ENCODE measurements around the gene NDOR1. TPM values are rescaled to one million over a fixed set of nuclear protein-coding genes. Genes with fewer than 3 reads are reported as not detected.

Gene NDOR1
- total and polyA plus RNA-seq, 2 of the 8 experiments (the other 6 are each of a cell fraction or from before 2014, with no cell fraction given) = 25.7 to 32.3 TPM

DNA sequence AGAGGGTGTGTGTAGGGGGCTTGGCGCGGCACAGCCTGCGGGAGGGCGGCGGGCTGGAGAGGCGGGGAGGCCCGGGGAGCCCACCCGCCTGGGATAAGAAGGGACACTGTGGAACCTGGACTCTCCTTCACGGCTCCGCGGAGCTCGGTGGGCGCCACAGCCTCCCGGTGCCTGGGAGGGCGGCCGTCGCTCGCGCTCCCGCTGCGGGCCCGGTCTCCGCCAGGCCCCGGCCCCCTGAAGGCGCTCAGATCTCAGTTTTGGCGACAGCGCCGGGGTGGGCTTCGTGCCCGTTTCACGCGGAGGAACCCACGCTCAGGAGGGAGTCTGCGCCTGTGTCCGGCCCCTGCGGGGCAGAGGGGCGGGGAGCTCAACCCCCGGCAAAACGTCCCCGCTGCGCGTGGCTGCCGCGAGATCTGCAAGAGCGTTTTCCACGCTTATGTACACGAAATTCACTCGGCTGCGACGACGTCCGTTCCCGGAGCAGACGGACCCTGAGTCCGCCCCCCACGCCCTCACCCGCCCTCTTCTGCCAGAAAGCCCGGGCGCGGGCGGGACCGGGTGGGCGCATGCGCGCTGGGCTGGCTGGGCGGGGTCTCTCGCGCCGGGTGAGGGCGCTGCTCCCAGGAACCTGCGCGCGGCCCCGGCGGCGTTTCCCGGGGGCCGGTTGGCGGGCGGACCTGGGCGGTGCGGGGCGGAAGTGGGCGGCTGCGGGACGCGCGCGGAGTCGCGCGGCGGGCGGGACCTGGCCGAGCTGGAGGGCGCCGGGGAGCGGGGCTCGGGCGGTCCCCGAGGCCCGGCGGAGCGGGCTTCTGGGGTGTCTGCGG lies 49.3 kb downstream of the NDOR1 start, which contains the start of gene NELFB:
TSS of gene NELFB (plus strand) at position 704 of the 824 bp plus-strand sequence.
- Histone ChIP-seq H3K4me2 (ENCODE audit: insufficient read depth in 1 of 2, low read depth in 2 of 2, low read length in 2 of 2) (peak within 1 kb of the TSS; percentile 90 to 100), H3K36me3 (ENCODE audit: control insufficient read depth in 2 of 4, insufficient read depth in 4 of 4, low read length in 3 of 4) (peaks cover 3 to 17% (median 12%) of the 10 kb centered on the region in 4 experiments; a peak in 6 of 8 replicates), H3K79me1 (ENCODE audit: low read depth, low read length) (peaks cover 9% of the 10 kb centered on the region), H4K8ac (ENCODE audit: extremely low read depth, insufficient read depth, low read length) (peak within 1 kb of the TSS; percentile 63), H3K23ac (ENCODE audit: insufficient read length) (no peak within 1 kb of the TSS), H3K23me2 (ENCODE audit: low read depth, low read length) (peaks cover 14% of the 10 kb centered on the region; the same call in 1 of the 2 replicates), H3K9me3 (ENCODE audit: insufficient read depth in 2 of 2, low read depth in 1 of 2, low read length in 1 of 2) (no peaks in the 10 kb centered on the region), H2BK120ac (replicated peaks; ENCODE audit: low read depth, low read length) (no peak within 1 kb of the TSS), H3K56ac (replicated peaks; ENCODE audit: insufficient read length, low read depth, low read length) (peak within 1 kb of the TSS; percentile 82), H3K9ac (replicated peaks in 1 of 4; ENCODE audit: extremely low read depth in 1 of 4, low read depth in 3 of 4, low read length in 3 of 4) (peak within 1 kb of the TSS; percentile 53 to 75 (median 62)), H3K4me3 (ENCODE audit: extremely low read depth in 1 of 4, insufficient read depth in 2 of 4, low read depth in 3 of 4, low read length in 4 of 4) (peak within 1 kb of the TSS; percentile 52 to 100 (median 88)), H4K91ac (replicated peaks; ENCODE audit: insufficient read length, low read length) (peak within 1 kb of the TSS; percentile 57), H3K27me3 (replicated peaks in 1 of 4; ENCODE audit: control insufficient read depth in 3 of 4, extremely low read depth in 1 of 4, insufficient read depth in 3 of 4, low read length in 3 of 4) (peaks cover 0 to 7% (median 0%) of the 10 kb centered on the region in 4 experiments; a peak in 3 of 7 replicates), H3K4me1 (replicated peaks in 1 of 4; ENCODE audit: control insufficient read depth in 3 of 4, insufficient read depth in 4 of 4, low read length in 3 of 4) (peaks cover 0 to 21% (median 16%) of the 10 kb centered on the region in 4 experiments; a peak in 5 of 7 replicates), H2BK20ac (ENCODE audit: low read length) (no peak within 1 kb of the TSS), H3K4ac (replicated peaks; ENCODE audit: insufficient read length, low read depth, low read length) (peak within 1 kb of the TSS; percentile 99), H3K27ac (ENCODE audit: low read depth, low read length) (peak within 1 kb of the TSS; percentile 83; the same call in 1 of the 2 replicates), H2AK5ac (ENCODE audit: low read depth, low read length) (peak within 1 kb of the TSS; percentile 39; the same call in 1 of the 2 replicates), H2AFZ (ENCODE audit: low read length) (peak within 1 kb of the TSS; percentile 98), H3K79me2 (ENCODE audit: control insufficient read depth in 1 of 2, insufficient read depth in 2 of 2, low read length in 2 of 2) (peaks cover 0 to 13% of the 10 kb centered on the region in 2 experiments; a peak in 2 of 4 replicates), H3K18ac (ENCODE audit: extremely low read depth, low read length) (peak within 1 kb of the TSS; percentile 90), H2BK15ac (ENCODE audit: low read length) (no peak within 1 kb of the TSS), H3K14ac (ENCODE audit: insufficient read length) (no peak within 1 kb of the TSS), H4K20me1 (replicated peaks in 1 of 2; ENCODE audit: control insufficient read depth in 1 of 2, insufficient read depth in 2 of 2, low read length in 2 of 2) (peaks cover 0 to 5% of the 10 kb centered on the region in 2 experiments), H4K5ac (ENCODE audit: insufficient read length, low read depth, low read length) (peak within 1 kb of the TSS; percentile 40), H2BK12ac (ENCODE audit: low read depth, low read length) (peak within 1 kb of the TSS; percentile 68; the same call in 1 of the 2 replicates), H2BK5ac (ENCODE audit: low read depth, low read length) (peak within 1 kb of the TSS; percentile 83)
- WGBS, 2 experiments (ENCODE audit: extremely low coverage in 1 of 2, insufficient coverage in 1 of 2, insufficient read length in 1 of 2, insufficient replicate concordance in 2 of 2, low coverage in 1 of 2, low lambda C conversion rate in 2 of 2, missing lambda C conversion rate in 1 of 2) = 4% methylated on average over 44 of the region's 105 CpGs; no CpG with 5 or more reads in 1 of the 2 experiments
- ChIA-PET CTCF (ENCODE audit: partially characterized antibody) (interaction anchor here (0.9 to 2.5 kb wide), 14 partner anchors 10 to 219 kb away, joined by 3 to 28 read pairs (median 4); partner anchors contain the start of genes RNF224, SSNA1, TOR4A and TUBB4B), POLR2A (ENCODE audit: partially characterized antibody) (interaction anchor here (0.9 to 69.9 kb wide), 5 partner anchors 2 to 117 kb away, joined by 3 to 1462 read pairs (median 5); partner anchors contain the start of genes CYSRT1, NDOR1, NELFB and RNF208)
- DNase-seq (ENCODE audit: low read depth in 1 of 2, low spot score in 2 of 2) (peak in 1 of 2 experiments; percentile 99), FAIRE-seq (no peak)
- peak in 1 of 2 experiments; percentile 87; a peak in 1 of 4 replicates for TF ChIP-seq SIN3A (conservative IDR thresholded peaks at IDR 0.05 in 1 of 2, IDR thresholded peaks at IDR 0.05 in 1 of 2; ENCODE audit: low read depth in 1 of 2, low read length in 2 of 2)
- TF ChIP-seq, protein P1, sequence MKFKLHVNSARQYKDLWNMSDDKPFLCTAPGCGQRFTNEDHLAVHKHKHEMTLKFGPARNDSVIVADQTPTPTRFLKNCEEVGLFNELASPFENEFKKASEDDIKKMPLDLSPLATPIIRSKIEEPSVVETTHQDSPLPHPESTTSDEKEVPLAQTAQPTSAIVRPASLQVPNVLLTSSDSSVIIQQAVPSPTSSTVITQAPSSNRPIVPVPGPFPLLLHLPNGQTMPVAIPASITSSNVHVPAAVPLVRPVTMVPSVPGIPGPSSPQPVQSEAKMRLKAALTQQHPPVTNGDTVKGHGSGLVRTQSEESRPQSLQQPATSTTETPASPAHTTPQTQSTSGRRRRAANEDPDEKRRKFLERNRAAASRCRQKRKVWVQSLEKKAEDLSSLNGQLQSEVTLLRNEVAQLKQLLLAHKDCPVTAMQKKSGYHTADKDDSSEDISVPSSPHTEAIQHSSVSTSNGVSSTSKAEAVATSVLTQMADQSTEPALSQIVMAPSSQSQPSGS (IDR thresholded peaks at IDR 0.05; ENCODE audit: low read length) = no peak
- TF ChIP-seq NRF1 (IDR thresholded peaks at IDR 0.05; ENCODE audit: low read depth, low read length) = peak; percentile 52
- peak; percentile 32; the same call in 1 of the 2 replicates for TF ChIP-seq RBBP5 (IDR thresholded peaks at IDR 0.05; ENCODE audit: borderline replicate concordance, low read depth, low read length)
- TF ChIP-seq GABPA (IDR thresholded peaks at IDR 0.05; ENCODE audit: borderline replicate concordance, insufficient read depth, low read length) = peak; percentile 93
- TF ChIP-seq RXRA (IDR thresholded peaks at IDR 0.05; ENCODE audit: insufficient read depth, low read depth, low read length) = no peak
- no peak; the same call in 1 of the 2 replicates for TF ChIP-seq EGR1 (IDR thresholded peaks at IDR 0.05; ENCODE audit: borderline replicate concordance, low read depth, low read length)

All from H1 (cell line).